Activated T-cell treated with anti-CD3 and anti-CD28 coated beads for 1 hour (primary cell): Measurements from ENCODE around the gene OR10K1.
"Not testable (repeated sequence)": the region's sequence is repeated elsewhere in the genome, so short reads cannot be mapped to it uniquely, and the experiment has no call there.

Experiments used
- DNase-seq: peaks from one replicate; pipeline ENCODE4 v3.0.0-alpha.2; 2020; ENCODE audit warnings: low read depth

OR10K1 gene

DNA sequence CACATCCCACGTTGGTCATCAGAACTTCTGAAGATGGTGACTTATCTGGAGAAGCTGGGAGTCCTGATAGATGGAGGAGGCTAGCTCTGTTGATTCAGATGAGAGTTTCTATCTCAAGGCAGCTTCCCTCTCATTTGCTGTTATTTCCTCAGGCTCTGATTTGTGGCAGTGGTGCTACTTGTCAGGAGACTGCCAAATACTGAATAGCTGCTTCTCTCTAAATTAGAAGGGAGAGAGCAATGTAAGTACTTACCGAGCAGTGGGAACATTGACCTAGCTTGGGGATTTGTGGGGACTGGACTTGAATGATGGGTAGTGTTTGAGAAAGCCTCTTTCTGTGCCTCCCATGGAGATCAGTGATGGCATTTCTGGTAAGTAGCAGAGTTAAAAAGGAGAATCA lies at the start of gene OR10K1:
TSS of gene OR10K1 (plus strand) at position 301 of the 400 bp plus-strand sequence. CDS start 3,728 bp downstream, outside the sequence.
- DNase-seq: no peak

GRCh38 chr1:158414651-158415345 lies 46.8 kb upstream of the OR10K1 start:
- DNase-seq: no peak

GRCh38 chr1:158417586-158417985 lies 44.0 kb upstream of the OR10K1 start:
- DNase-seq: no peak

GRCh38 chr1:158422212-158422611 lies 39.4 kb upstream of the OR10K1 start:
- no peak for DNase-seq

DNA sequence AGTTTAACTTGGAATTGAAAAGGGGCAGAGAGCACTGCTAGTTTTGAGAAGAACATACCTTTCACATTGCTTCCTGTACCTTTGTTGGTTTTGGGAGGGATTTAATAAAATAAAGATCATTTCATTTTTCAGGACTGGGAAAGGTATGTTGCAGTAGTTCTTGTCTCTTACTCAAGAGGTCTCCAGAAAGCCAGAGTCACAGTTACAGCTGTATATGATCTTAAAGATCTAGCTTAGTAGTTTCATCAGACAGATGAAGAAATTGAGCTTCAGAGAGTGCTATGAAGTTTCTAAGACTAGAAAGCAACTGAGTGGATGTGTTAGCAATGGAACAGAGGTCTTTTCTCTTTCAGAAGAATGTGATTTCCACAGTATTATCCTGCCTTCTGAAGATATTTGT lies 36.6 kb upstream of the OR10K1 start:
- no peak for DNase-seq

- DNase-seq: no peak
These were observed 35.5 kb upstream of the OR10K1 start, which contains the start of gene OR10K2 for GRCh38 chr1:158426137-158426536. Gene OR10K2 (minus strand): TSS chr1:158426237. CDS start chr1:158420866, 5,371 bp downstream.

GRCh38 chr1:158430163-158430562 lies 31.5 kb upstream of the OR10K1 start:
- not testable (repeated sequence) for DNase-seq

GRCh38 chr1:158434741-158435140 lies 26.9 kb upstream of the OR10K1 start:
- DNase-seq: no peak

- no peak for DNase-seq
These were observed 16.3 kb upstream of the OR10K1 start for GRCh38 chr1:158445376-158445775.

DNA sequence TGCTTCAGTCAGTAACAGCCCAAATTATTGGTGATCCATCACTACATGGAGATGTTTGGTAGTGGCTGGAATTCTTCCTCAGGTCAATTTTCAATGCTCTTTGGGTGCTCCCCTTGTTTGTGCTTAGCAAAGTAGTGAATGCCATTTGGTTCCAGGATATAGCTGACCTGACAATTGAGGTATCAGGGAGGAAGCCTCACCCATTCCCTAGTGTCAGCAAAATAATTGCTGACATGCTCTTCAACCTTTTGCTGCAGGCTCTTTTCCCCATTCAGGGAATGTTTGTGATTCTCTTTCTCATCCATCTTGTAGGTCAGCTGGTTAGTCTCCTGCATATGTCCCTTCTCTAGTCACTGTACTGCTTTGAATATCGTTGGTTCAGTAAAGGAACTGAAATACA lies 7.1 kb upstream of the OR10K1 start:
- DNase-seq: no peak

GRCh38 chr1:158457246-158457645 lies 4.4 kb upstream of the OR10K1 start:
- no peak for DNase-seq

DNA sequence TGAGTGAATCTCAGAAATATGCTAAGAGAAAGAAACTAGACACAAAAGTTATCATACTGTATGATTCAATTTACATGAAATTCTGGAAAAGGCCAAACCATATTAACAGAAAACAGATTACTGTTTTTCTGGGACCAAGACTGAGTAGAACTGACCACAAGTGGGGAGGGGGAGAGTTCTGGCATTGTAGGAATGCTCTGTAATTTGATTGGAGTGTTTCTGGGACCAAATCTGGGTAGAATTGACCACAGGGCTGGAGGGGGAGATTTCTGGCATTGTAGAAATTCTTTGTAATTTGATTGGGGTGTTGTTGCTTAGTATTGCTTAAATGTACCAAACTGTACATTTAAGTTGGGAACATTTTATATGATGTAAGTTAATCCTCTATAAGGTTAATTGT lies 3.4 kb upstream of the OR10K1 start:
- DNase-seq: no peak

GRCh38 chr1:158471920-158472319 lies 10.3 kb downstream of the OR10K1 start, which contains the start of gene OR10R2:
Gene OR10R2 (plus strand): TSS chr1:158472220. CDS start chr1:158472326, 106 bp downstream.
- no peak for DNase-seq

GRCh38 chr1:158485455-158485854 lies 23.8 kb downstream of the OR10K1 start:
- no peak for DNase-seq

DNA sequence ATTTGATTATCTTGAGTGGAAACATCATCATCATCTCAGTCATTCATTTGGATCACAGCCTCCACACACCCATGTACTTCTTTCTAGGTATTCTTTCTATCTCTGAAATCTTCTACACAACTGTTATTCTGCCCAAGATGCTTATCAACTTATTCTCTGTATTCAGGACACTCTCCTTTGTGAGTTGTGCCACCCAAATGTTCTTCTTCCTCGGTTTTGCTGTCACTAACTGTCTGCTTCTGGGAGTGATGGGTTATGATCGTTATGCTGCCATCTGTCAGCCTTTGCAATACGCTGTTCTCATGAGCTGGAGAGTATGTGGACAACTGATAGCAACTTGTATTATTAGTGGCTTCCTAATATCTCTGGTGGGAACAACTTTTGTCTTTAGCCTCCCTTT lies 29.7 kb downstream of the OR10K1 start:
- no peak for DNase-seq

DNA sequence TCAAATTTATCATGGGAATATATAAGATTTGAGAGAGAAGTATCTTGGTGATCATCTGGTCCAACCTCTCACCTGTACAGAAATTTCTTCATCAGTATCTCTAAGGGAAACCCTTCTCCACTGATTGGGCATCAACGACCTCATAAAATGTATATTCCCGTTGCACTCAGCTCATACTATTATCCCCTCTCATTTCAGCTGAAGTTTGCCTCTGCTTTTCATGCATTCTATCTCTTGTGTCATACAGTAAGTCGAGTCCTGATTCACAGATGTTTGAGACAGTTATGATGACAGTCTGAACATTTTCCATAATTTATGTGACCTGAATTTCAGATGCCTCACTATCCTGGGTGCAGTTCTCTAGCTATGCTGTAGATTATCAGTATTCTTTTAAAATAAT lies 31.4 kb downstream of the OR10K1 start:
- DNase-seq: no peak

DNA sequence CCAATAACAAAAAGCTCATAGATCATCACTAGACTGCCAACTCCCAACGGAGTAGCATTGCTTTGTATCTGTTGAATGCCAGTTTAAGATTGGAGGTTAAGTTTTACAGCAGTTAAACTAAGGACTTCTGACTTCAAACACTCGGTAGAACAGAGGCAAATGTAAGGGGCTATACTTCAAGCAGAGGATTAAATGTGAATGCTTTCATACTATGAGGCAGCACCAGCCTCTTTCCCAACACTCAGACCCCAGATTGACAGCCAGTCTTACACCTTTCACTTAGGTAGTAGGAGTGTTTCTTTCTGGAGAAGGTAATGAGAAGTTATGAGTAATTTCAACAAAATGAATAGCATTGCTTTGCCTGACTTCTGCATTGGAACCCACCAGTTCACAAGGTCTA lies 33.2 kb downstream of the OR10K1 start:
- DNase-seq: no peak

- DNase-seq: no peak
These were observed 34.7 kb downstream of the OR10K1 start for GRCh38 chr1:158496374-158496773.

- DNase-seq: peak; percentile 4
These were observed 44.8 kb downstream of the OR10K1 start for GRCh38 chr1:158506369-158506987.

DNA sequence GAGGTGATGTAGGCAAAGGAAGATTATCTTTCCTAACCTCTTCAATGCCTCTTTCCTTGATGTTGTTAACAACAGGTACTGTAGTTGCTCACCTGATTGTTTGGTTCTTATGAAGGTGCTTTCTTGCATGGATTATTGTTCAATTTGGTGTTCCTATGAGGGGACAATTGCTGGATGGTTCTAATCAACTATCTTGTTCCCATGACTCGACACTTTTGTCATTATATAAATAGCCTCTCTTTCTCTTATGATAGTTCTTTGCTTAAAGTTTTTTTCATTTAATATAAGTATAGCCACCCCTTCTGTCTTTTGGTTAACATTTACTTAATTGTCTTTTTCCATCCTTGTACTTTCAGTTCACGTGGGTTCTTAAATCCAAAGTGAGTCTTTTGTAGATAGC lies 45.9 kb downstream of the OR10K1 start:
- DNase-seq: no peak

DNA sequence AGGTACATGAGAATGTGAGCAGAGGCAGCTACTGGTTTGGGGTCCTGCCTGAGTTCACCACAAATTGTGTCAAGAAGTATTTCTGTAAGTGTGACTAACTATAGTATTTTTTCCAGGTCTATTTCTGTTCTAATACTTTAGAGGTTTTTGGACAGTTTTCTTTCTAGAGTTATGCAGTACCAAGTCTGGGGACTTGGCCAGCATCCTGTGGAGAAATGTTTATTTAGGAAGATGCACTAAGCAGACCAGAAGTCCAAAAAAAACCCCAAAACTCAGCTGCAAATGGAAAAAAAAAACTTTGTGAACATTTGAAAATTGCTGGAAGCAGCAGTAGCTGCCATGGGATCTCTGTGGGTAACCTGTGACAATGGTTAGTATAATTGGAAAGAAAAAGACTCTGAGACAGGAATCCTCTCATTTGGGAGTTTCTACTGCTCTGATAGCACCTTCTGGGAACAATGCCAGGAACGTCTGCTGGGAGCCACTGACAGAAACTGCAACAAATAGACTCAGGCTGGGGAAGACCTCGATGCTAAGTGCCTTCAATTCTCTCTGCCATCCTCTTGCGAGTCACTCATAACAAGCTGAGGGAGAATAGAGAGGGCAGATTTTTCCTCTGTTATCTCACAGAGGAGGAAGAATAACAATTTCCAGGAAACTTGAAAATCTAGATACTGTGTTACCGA lies 48.0 kb downstream of the OR10K1 start:
- DNase-seq: no peak

GRCh38 chr1:158516966-158517365 lies 55.3 kb downstream of the OR10K1 start:
- no peak for DNase-seq
